HUES48 (cell line): ENCODE results near the gene EXT2.

Experiments
- H3K27ac ChIP-seq: one replicate; pipeline ENCODE4 v1.7.0; 2013; ENCODE audit warnings: low read depth, low read length, inconsistent platforms
- H3K27me3 ChIP-seq: 2 replicates; pipeline ENCODE4 v1.6.1; 2013; ENCODE audit warnings: mild to moderate bottlenecking, low read length; ENCODE audit not compliant: control insufficient read depth, insufficient read depth
- H3K36me3 ChIP-seq: 2 replicates; pipeline ENCODE4 v1.6.1; 2013; ENCODE audit warnings: low read length; ENCODE audit not compliant: control insufficient read depth, insufficient read depth
- H3K4me1 ChIP-seq: 2 replicates; pipeline ENCODE4 v1.6.1; 2013; ENCODE audit warnings: mild to moderate bottlenecking, low read length; ENCODE audit not compliant: control insufficient read depth, insufficient read depth
- H3K4me3 ChIP-seq: 2 replicates; pipeline ENCODE4 v1.5.1; 2013; ENCODE audit warnings: mild to moderate bottlenecking, low read depth, low read length
- H3K9ac ChIP-seq: 2 replicates; pipeline ENCODE4 v1.6.1; 2013; ENCODE audit warnings: mild to moderate bottlenecking, low read depth, low read length, moderate library complexity
- H3K9me3 ChIP-seq: 2 replicates; pipeline ENCODE4 v1.6.1; 2013; ENCODE audit warnings: low read length; ENCODE audit not compliant: control insufficient read depth, insufficient read depth

The EXT2 gene

GRCh38 chr11:44279483-44279882 lies 184.0 kb downstream of the EXT2 start:
- no peaks in the 10 kb centered on the region for H3K36me3 ChIP-seq
- H3K4me1 ChIP-seq, result no peaks in the 10 kb centered on the region
- H3K9ac ChIP-seq, result no peak overlapping the region
- H3K27ac ChIP-seq, result no peak overlapping the region
- no peaks in the 10 kb centered on the region for H3K27me3 ChIP-seq
- H3K9me3 ChIP-seq, result no peaks in the 10 kb centered on the region
- no peak overlapping the region for H3K4me3 ChIP-seq

GRCh38 chr11:44280257-44280656 lies 184.8 kb downstream of the EXT2 start:
- Histone ChIP-seq H3K36me3 (no peaks in the 10 kb centered on the region), H3K4me3 (no peak overlapping the region), H3K9ac (no peak overlapping the region), H3K9me3 (no peaks in the 10 kb centered on the region), H3K27ac (no peak overlapping the region), H3K27me3 (no peaks in the 10 kb centered on the region), H3K4me1 (no peaks in the 10 kb centered on the region)

GRCh38 chr11:44281151-44281550 lies 185.7 kb downstream of the EXT2 start:
- no peak overlapping the region for H3K27ac ChIP-seq
- H3K9me3 ChIP-seq, result no peaks in the 10 kb centered on the region
- H3K4me3 ChIP-seq, result no peak overlapping the region
- no peak overlapping the region for H3K9ac ChIP-seq
- no peaks in the 10 kb centered on the region for H3K4me1 ChIP-seq
- H3K36me3 ChIP-seq, result no peaks in the 10 kb centered on the region
- no peaks in the 10 kb centered on the region for H3K27me3 ChIP-seq

GRCh38 chr11:44282620-44283019 lies 187.1 kb downstream of the EXT2 start:
- Histone ChIP-seq H3K9me3 (no peaks in the 10 kb centered on the region), H3K4me1 (no peaks in the 10 kb centered on the region), H3K4me3 (no peak overlapping the region), H3K27me3 (no peaks in the 10 kb centered on the region), H3K27ac (no peak overlapping the region), H3K36me3 (no peaks in the 10 kb centered on the region), H3K9ac (no peak overlapping the region)

DNA sequence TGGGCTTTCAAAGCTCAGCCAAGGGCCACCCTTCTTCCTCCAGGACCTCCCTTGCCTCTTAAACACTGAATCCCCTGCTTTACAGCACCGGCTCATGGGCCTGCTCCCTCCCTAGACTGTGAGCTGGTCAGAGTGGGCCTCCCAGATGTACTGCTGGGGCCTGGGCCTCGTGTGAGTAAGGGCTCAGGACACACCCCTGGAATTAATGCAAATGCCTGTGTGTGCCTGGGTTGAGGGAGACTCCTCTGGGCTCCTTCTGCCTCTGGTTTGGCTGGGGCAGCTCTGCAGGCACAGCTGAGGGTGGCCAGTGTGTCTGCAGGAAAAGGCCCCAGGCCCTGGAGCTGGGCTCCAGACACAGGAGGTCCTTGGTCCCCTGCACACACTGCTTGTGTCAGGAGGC lies 190.3 kb downstream of the EXT2 start:
- Histone ChIP-seq H3K4me1 (no peaks in the 10 kb centered on the region), H3K9ac (no peak overlapping the region), H3K9me3 (no peaks in the 10 kb centered on the region), H3K27ac (no peak overlapping the region), H3K36me3 (no peaks in the 10 kb centered on the region), H3K4me3 (no peak overlapping the region), H3K27me3 (no peaks in the 10 kb centered on the region)

DNA sequence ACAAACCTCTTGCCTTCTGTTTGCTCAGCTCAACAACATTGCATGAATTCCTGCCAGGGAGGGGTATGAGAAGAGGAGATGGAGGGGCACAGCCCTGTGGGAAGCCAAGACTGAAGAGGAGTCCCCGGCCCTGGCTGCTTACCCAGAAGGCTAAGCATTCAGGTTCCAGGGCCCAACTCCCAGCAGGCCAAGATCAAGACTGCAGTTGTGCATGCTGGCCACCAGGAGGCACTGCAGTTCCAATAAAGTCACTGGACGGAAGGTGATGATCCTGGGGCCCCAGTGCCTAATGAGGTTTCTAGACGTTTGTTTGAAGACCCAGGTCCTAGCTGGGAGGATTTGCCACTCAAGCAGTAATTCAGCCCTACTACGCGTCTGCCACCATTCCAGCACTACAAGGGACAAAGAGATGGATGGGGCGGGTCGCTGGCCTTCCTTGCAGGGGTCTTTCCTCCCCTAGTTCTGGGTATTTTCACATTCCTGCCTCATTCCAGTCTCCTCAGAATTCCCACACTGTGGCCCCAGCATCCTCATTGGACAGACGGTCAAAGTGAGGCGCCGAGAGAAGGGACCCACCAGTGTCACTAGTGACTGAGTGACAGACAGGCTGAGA lies 190.9 kb downstream of the EXT2 start:
- no peak overlapping the region for H3K4me3 ChIP-seq
- H3K27ac ChIP-seq, result no peak overlapping the region
- H3K4me1 ChIP-seq, result no peaks in the 10 kb centered on the region
- H3K36me3 ChIP-seq, result no peaks in the 10 kb centered on the region
- no peak overlapping the region for H3K9ac ChIP-seq
- no peaks in the 10 kb centered on the region for H3K9me3 ChIP-seq
- no peaks in the 10 kb centered on the region for H3K27me3 ChIP-seq

- Histone ChIP-seq H3K9me3 (no peaks in the 10 kb centered on the region), H3K36me3 (no peaks in the 10 kb centered on the region), H3K4me3 (no peak overlapping the region), H3K4me1 (no peaks in the 10 kb centered on the region), H3K27ac (no peak overlapping the region), H3K27me3 (no peaks in the 10 kb centered on the region), H3K9ac (no peak overlapping the region)
Measured at GRCh38 chr11:44286911-44287310, 191.4 kb downstream of the EXT2 start.

GRCh38 chr11:44288133-44288526 lies 192.7 kb downstream of the EXT2 start:
- H3K9me3 ChIP-seq, result no peaks in the 10 kb centered on the region
- no peak overlapping the region for H3K4me3 ChIP-seq
- no peak overlapping the region for H3K27ac ChIP-seq
- H3K27me3 ChIP-seq, result no peaks in the 10 kb centered on the region
- no peaks in the 10 kb centered on the region for H3K36me3 ChIP-seq
- no peak overlapping the region for H3K9ac ChIP-seq
- H3K4me1 ChIP-seq, result no peaks in the 10 kb centered on the region

DNA sequence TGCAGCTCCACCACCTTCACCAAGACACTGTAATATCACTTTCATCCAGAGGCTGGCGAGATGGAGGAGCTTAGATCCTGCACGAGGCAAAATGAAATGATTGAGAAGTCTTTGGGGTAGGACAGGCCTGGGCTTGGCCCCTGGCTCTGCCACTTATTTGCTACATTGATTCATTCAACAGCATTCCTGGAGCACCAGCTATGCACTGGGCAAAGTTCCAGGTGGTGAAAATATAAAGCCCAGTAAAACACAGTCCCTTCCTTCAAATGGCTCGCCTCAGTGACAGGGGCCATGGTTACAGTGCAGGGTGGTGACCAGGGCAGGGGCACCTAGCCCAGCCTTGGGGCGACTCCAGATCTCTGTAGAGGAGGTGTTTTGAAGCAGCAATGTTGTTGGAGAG lies 194.7 kb downstream of the EXT2 start:
- Histone ChIP-seq H3K27me3 (no peaks in the 10 kb centered on the region), H3K9ac (no peak overlapping the region), H3K27ac (no peak overlapping the region), H3K4me3 (no peak overlapping the region), H3K9me3 (no peaks in the 10 kb centered on the region), H3K4me1 (no peaks in the 10 kb centered on the region), H3K36me3 (no peaks in the 10 kb centered on the region)
